HG03108 (cell line): ENCODE results near the gene PKD2.
"Not testable (repeated sequence)": the region's sequence is repeated elsewhere in the genome, so short reads cannot be mapped to it uniquely, and the experiment has no call there.

Source experiments
- ATAC-seq: cut with Tn5 transposase; IDR thresholded peaks from one replicate; pipeline ENCODE4 v1.9.1; 2021; ENCODE audit warnings: moderate library complexity; ENCODE audit not compliant: unreplicated experiment

The PKD2 gene

DNA sequence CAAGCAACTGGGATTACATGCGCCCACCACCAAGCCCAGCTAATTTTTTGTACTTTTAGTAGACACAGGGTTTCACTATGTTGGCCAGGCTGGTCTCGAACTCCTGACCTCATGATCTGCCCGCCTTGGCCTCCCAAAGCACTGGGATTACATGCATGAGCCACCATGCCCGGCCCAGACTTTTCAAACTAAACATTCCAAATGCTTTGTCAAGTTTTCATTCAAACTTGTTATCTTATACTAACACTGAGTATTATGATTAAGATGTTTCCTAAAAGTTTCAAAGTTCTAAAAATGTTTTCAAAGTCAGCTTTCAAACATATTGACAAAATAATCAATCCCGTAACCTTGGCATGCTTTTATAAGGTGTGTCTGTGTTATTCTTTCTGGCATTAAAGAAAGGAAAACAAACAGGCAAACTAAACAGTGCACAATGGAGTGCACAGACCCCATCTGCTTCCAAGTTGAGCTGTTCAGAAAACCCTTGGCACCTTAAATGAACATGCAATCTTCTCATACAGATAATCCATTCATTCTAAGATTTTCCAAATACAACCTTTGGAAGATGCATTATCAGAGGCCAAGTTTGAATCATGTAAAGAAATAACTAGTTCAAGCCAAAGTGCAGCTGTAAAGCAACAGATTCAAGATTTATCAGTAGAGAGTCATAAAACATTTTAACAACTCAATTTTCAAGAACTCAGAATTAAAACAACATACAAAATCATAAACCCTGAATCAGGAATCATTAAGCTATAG, 101.9 kb downstream of the PKD2 start:
- no peak for ATAC-seq

DNA sequence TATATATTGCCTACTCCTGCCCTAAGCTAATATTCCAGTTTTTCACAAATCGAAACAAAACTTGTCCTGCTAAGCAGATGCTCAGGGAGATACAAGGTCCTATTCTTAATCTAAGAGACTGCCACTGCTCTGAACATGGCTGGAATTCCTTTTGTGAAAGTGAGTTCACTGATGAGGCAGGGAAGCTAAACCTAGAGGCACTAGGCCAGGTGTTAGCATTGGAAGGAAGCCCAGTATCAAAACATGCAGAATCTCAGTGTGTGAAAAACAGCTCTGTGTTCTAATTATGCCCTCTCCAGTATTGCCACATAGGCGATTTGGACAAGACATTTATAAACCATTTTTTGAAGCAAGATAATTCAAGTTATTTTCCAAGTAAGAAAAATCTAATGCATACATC, 103.4 kb downstream of the PKD2 start:
- ATAC-seq = no peak

DNA sequence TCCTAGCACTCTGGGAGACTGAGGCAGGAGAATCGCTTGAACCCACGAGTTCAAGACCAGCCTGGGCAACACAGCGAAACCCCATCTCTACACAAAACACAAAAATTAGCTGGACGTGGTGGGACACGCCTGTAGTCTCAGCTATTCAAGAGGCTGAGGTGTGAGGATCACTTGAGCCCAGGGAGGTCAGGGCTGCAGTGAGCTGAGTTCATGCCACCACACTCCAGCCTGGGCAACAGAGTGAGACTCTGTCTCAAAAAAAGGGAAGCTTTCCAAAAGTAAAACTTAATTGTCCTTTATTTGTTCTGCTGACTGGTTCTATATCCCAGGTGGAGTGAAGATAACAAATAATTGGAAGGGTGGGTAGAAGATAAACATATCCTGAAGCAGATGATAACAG, 105.4 kb downstream of the PKD2 start:
- ATAC-seq = no peak

DNA sequence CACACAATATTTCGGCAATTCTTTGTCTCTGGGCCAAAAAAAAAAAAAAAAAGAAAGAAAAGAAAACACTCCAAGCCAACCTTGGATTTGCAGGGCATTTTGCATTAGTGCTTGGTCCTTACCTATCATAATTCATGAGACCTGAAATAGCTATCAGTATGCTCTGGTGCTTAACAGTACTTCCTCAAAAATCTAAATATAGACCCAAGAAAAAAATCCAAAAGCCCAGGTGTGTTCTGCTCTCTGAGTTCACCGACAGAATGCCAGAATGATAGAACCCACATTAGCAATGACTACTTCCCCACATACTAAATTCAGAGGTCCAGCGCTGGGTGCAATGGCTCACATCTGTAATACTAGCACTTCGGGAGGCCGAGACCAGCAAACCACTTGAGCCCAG, 108.2 kb downstream of the PKD2 start:
- ATAC-seq = no peak

DNA sequence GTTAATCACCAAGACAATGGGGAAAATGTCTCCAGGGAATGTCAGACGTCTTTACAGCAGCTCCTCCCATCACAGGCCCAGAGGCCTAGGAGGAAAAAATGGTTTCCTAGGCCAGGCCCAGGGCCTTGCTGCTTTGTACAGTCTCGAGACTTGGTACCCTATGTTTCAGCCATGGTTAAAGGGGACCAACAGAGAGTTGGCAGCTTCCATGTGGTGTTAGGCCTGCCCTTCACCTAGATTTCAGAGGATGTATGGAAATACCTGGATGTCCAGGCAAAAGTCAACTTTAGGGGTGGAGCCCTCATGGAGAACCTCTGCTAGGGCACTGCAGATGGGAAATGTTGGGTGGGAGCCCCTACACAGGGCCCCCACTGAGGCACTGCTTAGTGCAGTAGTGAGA, 112.5 kb downstream of the PKD2 start:
- ATAC-seq = no peak

DNA sequence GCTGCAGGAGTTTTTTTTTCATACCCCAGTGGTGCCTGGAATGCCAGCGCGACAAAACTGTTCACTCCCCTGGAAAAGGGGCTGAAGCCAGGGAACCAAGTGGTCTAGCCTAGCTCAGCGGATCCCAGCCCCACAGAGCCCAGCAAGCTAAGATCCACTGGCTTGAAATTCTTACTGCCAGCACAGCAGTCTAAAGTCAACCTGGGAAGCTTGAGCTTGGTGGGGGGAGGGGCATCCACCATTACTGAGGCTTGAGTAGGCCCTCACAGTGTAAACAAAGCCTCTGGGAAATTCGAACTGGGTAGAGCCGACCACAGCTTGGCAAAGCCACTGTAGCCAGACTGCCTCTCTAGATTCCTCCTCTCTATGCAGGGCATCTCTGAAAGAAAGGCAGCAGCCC, 114.8 kb downstream of the PKD2 start:
- not testable (repeated sequence) for ATAC-seq
